Bronchial epithelial cell (primary cell): ENCODE data around the gene KISS1R. TPM values are rescaled to one million over a fixed set of nuclear protein-coding genes. Genes with fewer than 3 reads are reported as not detected.
A peak's percentile ranks its signal among the peaks of the same experiment; 100 is the strongest.

Source experiments
- DNase-seq: peaks from one replicate; pipeline ENCODE4 v3.0.0-alpha.2; 2010; ENCODE audit warnings: low read depth
- FAIRE-seq: peaks from 2 replicates; lab custom pipeline; 2011; peaks lifted over from hg19 to GRCh38; lab: Jason Lieb, UNC
- H3K27me3 ChIP-seq: 2 replicates; pipeline ENCODE4 v1.5.1; 2011; ENCODE audit warnings: low read length; ENCODE audit not compliant: control insufficient read depth, insufficient read depth
- H3K36me3 ChIP-seq: 2 replicates; pipeline ENCODE4 v1.5.1; 2011; ENCODE audit warnings: low read length; ENCODE audit not compliant: control insufficient read depth, insufficient read depth
- H3K4me3 ChIP-seq: 2 replicates; pipeline ENCODE4 v1.5.1; 2011; ENCODE audit warnings: mild to moderate bottlenecking, low read depth, low read length, control low read depth
- total RNA-seq: library from RNA; depleted of rRNA; stranded (reverse); fragments of >200 nt; gene quantifications from 2 replicates; pipeline ENCODE4 v1.2.1, GENCODE V29; 2014
- TF ChIP-seq, protein P1 (sequence below): IDR thresholded peaks from 2 replicates; pipeline ENCODE4 v1.5.1; 2011; ENCODE audit warnings: mild to moderate bottlenecking, moderate library complexity, low read length, control low read depth, inconsistent platforms; ENCODE audit not compliant: insufficient read depth, severe bottlenecking

Gene KISS1R
- total RNA-seq, 1 donor from 2014 or later = not detected

DNA sequence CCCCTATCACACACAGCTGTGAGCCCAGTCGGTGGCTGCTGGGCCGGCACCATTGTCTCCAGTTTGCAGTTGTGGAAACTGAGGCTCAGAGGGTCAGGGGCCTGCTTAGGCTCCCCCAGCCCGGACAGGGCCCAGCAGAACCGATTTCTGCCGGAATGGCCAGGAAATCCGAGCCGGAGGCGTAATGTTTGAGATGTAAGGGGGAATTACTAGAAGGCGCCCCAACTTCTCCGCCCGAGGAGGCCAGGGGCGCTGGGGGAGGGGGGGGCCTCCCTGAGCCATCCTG lies 962 bp downstream of the KISS1R start:
- TF ChIP-seq, protein P1, sequence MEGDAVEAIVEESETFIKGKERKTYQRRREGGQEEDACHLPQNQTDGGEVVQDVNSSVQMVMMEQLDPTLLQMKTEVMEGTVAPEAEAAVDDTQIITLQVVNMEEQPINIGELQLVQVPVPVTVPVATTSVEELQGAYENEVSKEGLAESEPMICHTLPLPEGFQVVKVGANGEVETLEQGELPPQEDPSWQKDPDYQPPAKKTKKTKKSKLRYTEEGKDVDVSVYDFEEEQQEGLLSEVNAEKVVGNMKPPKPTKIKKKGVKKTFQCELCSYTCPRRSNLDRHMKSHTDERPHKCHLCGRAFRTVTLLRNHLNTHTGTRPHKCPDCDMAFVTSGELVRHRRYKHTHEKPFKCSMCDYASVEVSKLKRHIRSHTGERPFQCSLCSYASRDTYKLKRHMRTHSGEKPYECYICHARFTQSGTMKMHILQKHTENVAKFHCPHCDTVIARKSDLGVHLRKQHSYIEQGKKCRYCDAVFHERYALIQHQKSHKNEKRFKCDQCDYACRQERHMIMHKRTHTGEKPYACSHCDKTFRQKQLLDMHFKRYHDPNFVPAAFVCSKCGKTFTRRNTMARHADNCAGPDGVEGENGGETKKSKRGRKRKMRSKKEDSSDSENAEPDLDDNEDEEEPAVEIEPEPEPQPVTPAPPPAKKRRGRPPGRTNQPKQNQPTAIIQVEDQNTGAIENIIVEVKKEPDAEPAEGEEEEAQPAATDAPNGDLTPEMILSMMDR = no peak
- no peaks in the 10 kb centered on the region for H3K36me3 ChIP-seq
- no peak for DNase-seq
- H3K4me3 ChIP-seq = no peak overlapping the region
- H3K27me3 ChIP-seq = peaks cover 15% of the 10 kb centered on the region
- FAIRE-seq = no peak

DNA sequence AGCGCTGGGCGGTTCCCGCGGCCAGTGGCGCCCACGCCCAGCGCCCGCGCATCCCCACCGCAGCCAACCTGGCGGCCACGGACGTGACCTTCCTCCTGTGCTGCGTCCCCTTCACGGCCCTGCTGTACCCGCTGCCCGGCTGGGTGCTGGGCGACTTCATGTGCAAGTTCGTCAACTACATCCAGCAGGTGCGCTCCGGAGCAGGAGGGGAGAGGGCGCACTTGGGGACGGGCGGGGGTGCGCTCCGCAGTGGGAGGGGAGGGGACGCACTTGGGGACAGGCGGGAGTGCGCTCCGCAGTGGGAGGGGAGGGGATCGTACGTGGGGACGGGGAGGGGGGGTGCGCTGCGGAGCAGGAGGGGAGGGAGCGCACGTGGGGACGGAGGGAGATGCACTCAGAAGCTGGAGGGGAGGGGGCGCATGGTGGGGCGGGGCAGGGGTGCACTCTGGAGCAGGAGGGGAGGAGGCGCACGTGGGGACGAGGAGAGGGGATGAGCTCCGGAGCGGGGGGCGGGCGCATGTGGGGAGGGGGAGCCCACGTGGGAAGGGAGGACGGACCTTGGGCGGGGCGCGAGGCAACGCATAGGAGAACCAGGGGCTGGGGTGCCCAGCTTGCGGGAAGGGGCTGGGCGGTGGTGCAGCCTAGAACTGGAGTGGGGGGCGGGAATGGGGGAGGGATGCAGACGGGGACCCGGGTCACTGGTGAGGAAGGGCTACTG lies 1.5 kb downstream of the KISS1R start:
- FAIRE-seq (no peak), DNase-seq (no peak)
- Histone ChIP-seq H3K4me3 (no peak overlapping the region), H3K36me3 (no peaks in the 10 kb centered on the region), H3K27me3 (peaks cover 15% of the 10 kb centered on the region)
- TF ChIP-seq, protein P1 = no peak

DNA sequence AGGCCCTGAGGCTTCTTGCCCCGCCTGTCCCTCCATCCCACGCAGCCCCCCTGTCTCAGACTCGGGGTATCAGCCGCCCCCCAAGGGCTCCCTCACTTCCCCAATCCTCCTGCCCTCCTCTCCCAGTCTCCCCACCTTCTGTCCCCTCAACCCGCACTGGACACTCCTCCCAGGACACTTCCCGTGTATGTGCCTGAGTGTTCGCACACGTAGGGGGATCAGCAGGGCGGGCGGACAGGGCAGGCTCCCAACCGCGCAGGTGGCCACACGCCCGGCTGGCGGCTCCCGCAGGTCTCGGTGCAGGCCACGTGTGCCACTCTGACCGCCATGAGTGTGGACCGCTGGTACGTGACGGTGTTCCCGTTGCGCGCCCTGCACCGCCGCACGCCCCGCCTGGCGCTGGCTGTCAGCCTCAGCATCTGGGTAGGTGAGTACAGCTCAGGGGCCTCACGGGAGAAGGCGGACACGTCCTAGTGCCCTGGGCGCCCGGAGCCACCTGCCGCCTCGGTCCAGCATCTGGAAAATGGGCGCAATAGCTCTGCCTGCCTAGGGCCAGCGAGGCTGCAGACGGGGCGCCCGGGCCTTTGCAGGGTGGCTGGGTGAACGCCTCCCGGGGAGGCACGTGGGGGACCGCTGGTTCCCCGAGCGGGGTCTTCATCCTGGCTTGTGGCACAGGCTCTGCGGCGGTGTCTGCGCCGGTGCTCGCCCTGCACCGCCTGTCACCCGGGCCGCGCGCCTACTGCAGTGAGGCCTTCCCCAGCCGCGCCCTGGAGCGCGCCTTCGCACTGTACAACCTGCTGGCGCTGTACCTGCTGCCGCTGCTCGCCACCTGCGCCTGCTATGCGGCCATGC lies 2.3 kb downstream of the KISS1R start:
- H3K27me3 ChIP-seq = peaks cover 15% of the 10 kb centered on the region
- DNase-seq (peak; percentile 30), FAIRE-seq (no peak)
- TF ChIP-seq, protein P1 = no peak
- no peaks in the 10 kb centered on the region for H3K36me3 ChIP-seq
- peak overlapping the region; percentile 23 for H3K4me3 ChIP-seq

DNA sequence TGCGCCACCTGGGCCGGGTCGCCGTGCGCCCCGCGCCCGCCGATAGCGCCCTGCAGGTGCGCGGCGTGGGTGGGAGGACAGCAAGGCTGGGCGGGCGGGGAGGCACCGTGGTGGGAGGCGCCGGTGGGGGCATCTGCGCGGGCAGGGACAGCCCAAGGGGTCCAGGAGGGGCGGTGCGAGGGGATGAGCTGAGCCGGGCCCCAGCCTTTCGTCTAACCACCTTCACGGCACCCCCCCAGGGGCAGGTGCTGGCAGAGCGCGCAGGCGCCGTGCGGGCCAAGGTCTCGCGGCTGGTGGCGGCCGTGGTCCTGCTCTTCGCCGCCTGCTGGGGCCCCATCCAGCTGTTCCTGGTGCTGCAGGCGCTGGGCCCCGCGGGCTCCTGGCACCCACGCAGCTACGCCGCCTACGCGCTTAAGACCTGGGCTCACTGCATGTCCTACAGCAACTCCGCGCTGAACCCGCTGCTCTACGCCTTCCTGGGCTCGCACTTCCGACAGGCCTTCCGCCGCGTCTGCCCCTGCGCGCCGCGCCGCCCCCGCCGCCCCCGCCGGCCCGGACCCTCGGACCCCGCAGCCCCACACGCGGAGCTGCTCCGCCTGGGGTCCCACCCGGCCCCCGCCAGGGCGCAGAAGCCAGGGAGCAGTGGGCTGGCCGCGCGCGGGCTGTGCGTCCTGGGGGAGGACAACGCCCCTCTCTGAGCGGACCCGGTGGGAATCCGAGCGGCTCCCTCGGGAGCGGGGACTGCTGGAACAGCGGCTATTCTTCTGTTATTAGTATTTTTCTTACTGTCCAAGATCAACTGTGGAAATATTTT lies 3.1 kb downstream of the KISS1R start:
- Histone ChIP-seq H3K36me3 (no peaks in the 10 kb centered on the region), H3K4me3 (peak overlapping the region; percentile 23), H3K27me3 (peaks cover 15% of the 10 kb centered on the region)
- TF ChIP-seq, protein P1 = peak; percentile 1
- no peak for FAIRE-seq
- DNase-seq = no peak

DNA sequence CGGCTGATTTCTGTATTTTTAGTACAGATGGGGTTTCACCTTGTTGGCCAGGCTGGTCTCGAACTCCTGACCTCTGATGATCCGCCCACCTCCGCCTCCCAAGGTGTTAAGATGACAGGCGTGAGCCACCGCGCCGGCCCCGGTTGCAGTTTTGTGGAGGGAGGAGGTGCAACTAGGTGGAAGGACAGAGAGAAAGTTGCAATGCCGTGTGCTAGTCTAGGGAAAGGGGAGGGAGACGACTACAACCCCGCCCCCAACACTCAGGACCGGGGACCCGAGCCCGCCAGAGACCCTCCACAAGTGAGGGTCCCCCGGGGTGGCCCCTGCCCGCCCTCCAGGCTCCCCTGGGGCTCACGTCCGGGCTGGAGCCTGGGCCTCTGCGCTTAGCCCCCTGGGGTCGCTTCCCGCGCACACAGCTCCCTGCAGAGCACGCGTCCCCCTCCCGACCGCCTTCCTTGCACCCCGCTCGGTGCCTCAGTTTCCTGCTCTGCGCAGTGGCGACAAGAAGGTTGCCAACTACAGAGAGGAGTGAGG lies 7.5 kb downstream of the KISS1R start:
- FAIRE-seq (no peak), DNase-seq (no peak)
- Histone ChIP-seq H3K27me3 (peaks cover under 1% of the 10 kb centered on the region), H3K36me3 (peaks cover 3% of the 10 kb centered on the region), H3K4me3 (peak overlapping the region; percentile 87)
- TF ChIP-seq, protein P1 = no peak
